Left ventricle myocardium inferior (tissue), 1 donor: ENCODE results near the gene TUNAR. TPM values are rescaled to one million over a fixed set of nuclear protein-coding genes. Genes with fewer than 3 reads are reported as not detected.

ENCODE experiments used
- DNase-seq: peaks from one replicate; pipeline ENCODE4 v3.0.0-alpha.2; 2020
- H3K27ac ChIP-seq: fragments of 200-600 bp; replicated peaks from 2 replicates; pipeline ENCODE4 v1.8.0; 2021
- H3K27me3 ChIP-seq: fragments of 200-600 bp; 2 replicates; pipeline ENCODE4 v1.8.0; 2021; ENCODE audit warnings: low read depth
- H3K36me3 ChIP-seq: fragments of 200-600 bp; 2 replicates; pipeline ENCODE4 v1.8.0; 2021
- H3K4me1 ChIP-seq: fragments of 200-600 bp; 2 replicates; pipeline ENCODE4 v1.8.0; 2021
- H3K4me3 ChIP-seq: fragments of 200-600 bp; 2 replicates; pipeline ENCODE4 v1.8.0; 2021; ENCODE audit warnings: mild to moderate bottlenecking, moderate library complexity
- H3K9me3 ChIP-seq: fragments of 200-600 bp; replicated peaks from 2 replicates; pipeline ENCODE4 v1.8.0; 2021
- intact Hi-C: fragments of 100-400 bp; cut with micrococcal nuclease; formaldehyde crosslinking; loops from one replicate; pipeline ENCODE4 v1.11.0; 2022
- total RNA-seq: library from RNA; stranded (reverse); fragmentation: NEBNext Ultra II Directional; extraction: Animal tissue kit (Norgen Biotek cat#: 25700); gene quantifications from one replicate; pipeline ENCODE4 v1.2.1, GENCODE V29; 2021
- TF ChIP-seq, protein P1 (sequence below): fragments of 200-600 bp; IDR thresholded peaks from 2 replicates; pipeline ENCODE4 v1.8.0; 2021; ENCODE audit warnings: antibody characterized with exemption, mild to moderate bottlenecking, borderline replicate concordance
- donor health status: DM: no; HTN: yes; CAD: no; lungs with severe emphysema.

The TUNAR gene
- total RNA-seq, 1 donor from 2014 or later: not detected

DNA sequence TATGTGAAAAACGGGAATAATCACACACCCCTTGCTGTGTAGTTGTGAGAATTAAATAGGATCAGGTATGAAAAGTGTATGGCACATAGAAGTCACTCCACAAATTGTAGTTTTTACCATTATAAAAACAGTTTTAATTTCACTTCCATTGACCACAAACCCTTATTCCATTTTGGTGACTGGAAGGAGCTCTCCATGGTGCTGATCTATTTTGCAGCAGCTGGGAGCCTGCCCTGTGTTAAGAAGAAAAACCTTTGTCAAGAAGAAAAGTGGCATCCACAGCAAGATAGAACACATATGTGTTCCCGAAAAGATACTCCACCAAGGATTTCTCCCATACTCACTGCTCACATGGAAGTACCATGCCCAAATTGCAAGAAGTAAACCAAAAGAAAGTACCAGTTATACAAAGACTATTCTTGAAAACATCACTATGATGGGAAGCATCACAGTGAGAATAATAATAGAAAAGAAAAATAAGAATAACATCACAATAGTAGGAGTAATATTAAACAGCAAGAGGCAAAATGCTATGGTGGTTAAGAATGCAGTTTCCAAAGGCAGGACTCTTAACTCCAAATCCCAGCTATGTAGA lies 58.7 kb downstream of the TUNAR start:
- Histone ChIP-seq H3K27me3 (peaks cover 49% of the 10 kb centered on the region), H3K36me3 (no peaks in the 10 kb centered on the region), H3K4me1 (no peaks in the 10 kb centered on the region), H3K27ac (no peak overlapping the region), H3K9me3 (peaks cover 10% of the 10 kb centered on the region), H3K4me3 (no peak overlapping the region)
- no peak for DNase-seq
- TF ChIP-seq, protein P1, sequence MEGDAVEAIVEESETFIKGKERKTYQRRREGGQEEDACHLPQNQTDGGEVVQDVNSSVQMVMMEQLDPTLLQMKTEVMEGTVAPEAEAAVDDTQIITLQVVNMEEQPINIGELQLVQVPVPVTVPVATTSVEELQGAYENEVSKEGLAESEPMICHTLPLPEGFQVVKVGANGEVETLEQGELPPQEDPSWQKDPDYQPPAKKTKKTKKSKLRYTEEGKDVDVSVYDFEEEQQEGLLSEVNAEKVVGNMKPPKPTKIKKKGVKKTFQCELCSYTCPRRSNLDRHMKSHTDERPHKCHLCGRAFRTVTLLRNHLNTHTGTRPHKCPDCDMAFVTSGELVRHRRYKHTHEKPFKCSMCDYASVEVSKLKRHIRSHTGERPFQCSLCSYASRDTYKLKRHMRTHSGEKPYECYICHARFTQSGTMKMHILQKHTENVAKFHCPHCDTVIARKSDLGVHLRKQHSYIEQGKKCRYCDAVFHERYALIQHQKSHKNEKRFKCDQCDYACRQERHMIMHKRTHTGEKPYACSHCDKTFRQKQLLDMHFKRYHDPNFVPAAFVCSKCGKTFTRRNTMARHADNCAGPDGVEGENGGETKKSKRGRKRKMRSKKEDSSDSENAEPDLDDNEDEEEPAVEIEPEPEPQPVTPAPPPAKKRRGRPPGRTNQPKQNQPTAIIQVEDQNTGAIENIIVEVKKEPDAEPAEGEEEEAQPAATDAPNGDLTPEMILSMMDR: no peak
- intact Hi-C loops: no loop called here

GRCh38 chr14:95936041-95936440 lies 59.4 kb downstream of the TUNAR start:
- Histone ChIP-seq H3K9me3 (peaks cover 10% of the 10 kb centered on the region), H3K36me3 (no peaks in the 10 kb centered on the region), H3K27me3 (peaks cover 46% of the 10 kb centered on the region), H3K4me3 (no peak overlapping the region), H3K27ac (no peak overlapping the region), H3K4me1 (no peaks in the 10 kb centered on the region)
- intact Hi-C loops: no loop called here
- no peak for DNase-seq
- TF ChIP-seq, protein P1: no peak

GRCh38 chr14:95939335-95939734 lies 62.7 kb downstream of the TUNAR start:
- Histone ChIP-seq H3K9me3 (peaks cover 24% of the 10 kb centered on the region), H3K4me1 (no peaks in the 10 kb centered on the region), H3K4me3 (no peak overlapping the region), H3K36me3 (no peaks in the 10 kb centered on the region), H3K27ac (no peak overlapping the region), H3K27me3 (peaks cover 38% of the 10 kb centered on the region)
- TF ChIP-seq, protein P1: no peak
- intact Hi-C loops: no loop called here
- no peak for DNase-seq

GRCh38 chr14:95941897-95942296 lies 65.3 kb downstream of the TUNAR start:
- intact Hi-C loops: no loop called here
- no peaks in the 10 kb centered on the region for H3K36me3 ChIP-seq

DNA sequence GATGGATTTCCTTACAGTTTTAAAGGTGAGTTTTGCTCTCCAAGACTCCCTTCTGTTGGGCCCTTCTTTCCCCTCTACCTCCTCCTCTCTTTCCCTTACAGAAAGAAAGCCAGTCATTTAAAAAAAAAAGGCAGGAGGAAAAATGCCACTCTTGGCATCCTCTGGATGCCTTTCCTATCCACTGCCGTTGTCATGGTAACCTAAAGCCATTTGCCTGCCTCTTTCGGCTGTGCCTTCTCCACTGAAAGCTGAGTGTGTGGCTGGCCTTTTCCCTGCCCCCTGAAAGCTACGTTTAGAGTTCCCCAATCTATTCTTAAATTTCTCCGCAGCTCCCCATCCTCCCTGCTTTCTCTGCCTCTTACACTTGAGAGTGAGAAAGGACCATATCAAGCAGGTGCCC lies 67.1 kb downstream of the TUNAR start:
- no peak for DNase-seq
- Histone ChIP-seq H3K4me1 (no peaks in the 10 kb centered on the region), H3K4me3 (no peak overlapping the region), H3K27me3 (peaks cover 75% of the 10 kb centered on the region), H3K27ac (no peak overlapping the region), H3K36me3 (no peaks in the 10 kb centered on the region), H3K9me3 (peaks cover 14% of the 10 kb centered on the region)
- TF ChIP-seq, protein P1: no peak
- intact Hi-C loops: no loop called here

More at GRCh38 chr14:95941897-95942296, 65.3 kb downstream of the TUNAR start:
- H3K4me3 ChIP-seq: no peak overlapping the region
- TF ChIP-seq, protein P1: no peak
- H3K9me3 ChIP-seq: peaks cover 24% of the 10 kb centered on the region
- H3K27ac ChIP-seq: no peak overlapping the region
- no peak for DNase-seq
- H3K4me1 ChIP-seq: no peaks in the 10 kb centered on the region
- peaks cover 57% of the 10 kb centered on the region for H3K27me3 ChIP-seq
